HG03039 (cell line): ENCODE measurements around the gene ERC1.

Source experiments
- ATAC-seq: cut with Tn5 transposase; IDR thresholded peaks from one replicate; pipeline ENCODE4 v1.9.1; 2021; ENCODE audit warnings: mild to moderate bottlenecking, moderate library complexity; ENCODE audit not compliant: unreplicated experiment

ERC1 gene

GRCh38 chr12:1467710-1468109 is 476.7 kb downstream of the ERC1 start:
- no peak for ATAC-seq

- ATAC-seq = no peak
Observed at GRCh38 chr12:1469070-1469469, 478.0 kb downstream of the ERC1 start.

GRCh38 chr12:1470051-1470450 is 479.0 kb downstream of the ERC1 start:
- ATAC-seq = no peak

DNA sequence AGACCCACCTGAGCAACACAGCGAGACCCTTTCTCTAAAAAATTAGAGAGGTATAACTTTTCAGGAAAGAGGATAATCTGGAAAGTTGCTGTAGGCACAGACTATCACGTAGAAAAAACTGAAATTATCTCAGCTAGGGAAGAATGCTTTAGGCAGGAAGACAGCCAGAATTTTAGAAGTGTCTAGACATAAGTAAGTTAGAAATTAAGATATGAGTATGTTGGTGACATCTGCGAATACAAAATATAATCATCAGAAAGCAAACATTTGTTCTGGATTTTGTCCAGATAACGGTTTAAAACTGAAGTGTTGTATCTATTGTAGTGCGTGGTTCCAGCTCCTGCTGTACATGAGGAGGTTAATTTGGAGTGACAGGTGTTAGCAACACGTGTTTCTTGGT is 480.2 kb downstream of the ERC1 start:
- ATAC-seq = no peak

DNA sequence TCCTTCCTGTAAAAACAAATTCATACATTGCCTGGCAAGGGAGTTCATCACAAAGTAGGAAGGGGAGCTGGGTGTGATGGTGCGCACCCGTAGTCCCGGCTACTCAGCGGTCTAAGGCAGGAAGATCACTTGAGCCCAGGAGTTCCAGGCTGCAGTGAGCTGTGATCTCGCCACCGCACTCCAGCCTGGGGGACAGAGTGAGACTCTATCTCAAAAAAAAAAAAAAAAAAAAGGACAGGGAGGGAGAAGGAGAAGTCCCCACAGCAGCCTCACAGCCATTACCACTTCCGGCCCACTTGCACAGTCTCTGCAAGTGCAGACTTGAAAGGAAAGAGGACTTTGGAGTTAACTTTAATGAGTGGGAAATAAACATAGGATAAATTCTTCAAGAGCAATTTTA is 482.4 kb downstream of the ERC1 start:
- no peak for ATAC-seq

DNA sequence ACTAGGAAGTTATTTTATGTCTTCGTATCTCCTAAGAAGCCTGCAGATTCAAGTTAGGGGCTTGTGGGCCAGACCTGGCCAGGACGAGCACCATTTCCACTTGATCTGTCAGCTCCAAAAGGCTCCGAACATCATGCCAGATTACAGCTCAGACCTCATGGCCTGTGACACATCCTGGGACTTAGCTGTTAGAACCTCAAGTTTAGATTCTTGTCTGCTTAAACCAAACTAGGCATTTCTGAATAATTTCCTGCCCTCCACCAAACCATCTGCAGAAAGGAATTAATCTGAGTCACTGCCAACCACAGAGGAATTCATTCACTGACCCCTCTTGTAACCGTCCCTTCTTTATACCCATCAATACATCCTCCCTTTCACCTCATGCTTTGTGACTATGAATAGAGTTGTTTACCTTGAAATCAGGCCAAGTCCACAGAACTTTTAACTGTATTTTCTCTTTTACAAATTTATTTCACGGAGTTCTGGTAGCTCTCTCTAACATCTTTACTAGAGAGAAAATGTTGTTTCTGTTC is 483.1 kb downstream of the ERC1 start:
- ATAC-seq = no peak

- ATAC-seq = no peak
Observed at GRCh38 chr12:1474574-1475153, 483.6 kb downstream of the ERC1 start.

GRCh38 chr12:1479645-1480044 is 488.6 kb downstream of the ERC1 start:
- no peak for ATAC-seq

DNA sequence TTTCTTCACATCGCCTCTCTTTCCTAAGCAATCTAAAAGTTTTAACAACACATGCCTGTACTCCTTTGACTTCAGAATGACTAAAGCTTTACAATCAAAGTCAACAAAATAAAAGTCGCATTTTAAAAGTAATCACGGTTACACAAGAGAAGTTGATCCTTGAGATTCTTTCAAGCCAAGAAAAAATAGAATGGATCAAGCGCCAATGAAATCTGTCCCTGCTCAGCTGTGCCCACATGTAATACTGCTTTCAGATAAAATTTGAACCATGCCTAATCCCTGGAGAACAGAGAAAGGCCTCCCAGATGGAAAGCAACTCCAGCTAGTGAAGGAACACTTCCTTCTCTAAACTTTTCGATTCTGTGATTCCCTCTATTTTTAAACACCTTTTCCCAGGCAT is 490.3 kb downstream of the ERC1 start:
- no peak for ATAC-seq

DNA sequence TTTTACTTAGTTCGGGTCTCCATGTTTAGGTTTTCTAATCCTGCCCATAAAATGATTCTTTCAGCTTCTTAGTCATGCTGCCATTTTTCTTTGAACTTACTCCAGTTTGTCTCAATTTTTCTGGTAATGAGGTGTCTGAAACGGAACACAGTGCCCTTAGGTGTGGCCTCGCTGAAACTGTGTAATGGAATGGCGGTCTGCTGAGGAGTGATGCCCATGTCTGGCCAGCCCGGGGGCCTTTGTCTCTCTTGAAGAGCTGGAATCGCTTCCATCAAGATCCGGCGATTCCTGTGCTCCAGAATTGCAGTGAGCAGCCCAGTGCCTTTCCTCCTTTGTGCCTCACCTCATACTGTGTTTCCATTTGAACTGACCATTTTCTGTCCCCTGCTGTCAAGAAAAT is 490.9 kb downstream of the ERC1 start:
- ATAC-seq = no peak

DNA sequence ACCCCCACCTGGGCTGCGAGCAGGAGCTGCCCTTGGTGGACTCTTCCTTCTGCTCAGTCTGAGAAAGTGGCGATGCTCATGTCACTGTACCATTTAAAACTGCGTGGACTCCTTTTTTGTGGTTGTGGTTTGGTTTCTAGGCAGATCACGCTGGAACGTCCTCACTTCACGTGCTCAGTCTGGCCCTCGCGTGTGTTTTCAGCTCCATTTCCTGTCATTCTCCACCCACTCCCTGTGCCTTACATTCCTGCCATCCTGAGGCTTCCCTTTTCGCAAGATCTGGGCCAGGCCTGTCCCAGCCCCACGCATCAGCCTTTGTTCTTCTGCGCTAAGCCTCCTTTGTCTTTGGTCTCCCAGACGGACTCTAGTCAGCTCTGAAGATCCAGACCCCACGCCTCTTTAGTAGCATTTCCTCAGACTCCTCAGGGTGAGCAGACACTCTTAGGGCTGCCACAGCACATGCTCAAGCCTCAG is 497.9 kb downstream of the ERC1 start:
- ATAC-seq = no peak

DNA sequence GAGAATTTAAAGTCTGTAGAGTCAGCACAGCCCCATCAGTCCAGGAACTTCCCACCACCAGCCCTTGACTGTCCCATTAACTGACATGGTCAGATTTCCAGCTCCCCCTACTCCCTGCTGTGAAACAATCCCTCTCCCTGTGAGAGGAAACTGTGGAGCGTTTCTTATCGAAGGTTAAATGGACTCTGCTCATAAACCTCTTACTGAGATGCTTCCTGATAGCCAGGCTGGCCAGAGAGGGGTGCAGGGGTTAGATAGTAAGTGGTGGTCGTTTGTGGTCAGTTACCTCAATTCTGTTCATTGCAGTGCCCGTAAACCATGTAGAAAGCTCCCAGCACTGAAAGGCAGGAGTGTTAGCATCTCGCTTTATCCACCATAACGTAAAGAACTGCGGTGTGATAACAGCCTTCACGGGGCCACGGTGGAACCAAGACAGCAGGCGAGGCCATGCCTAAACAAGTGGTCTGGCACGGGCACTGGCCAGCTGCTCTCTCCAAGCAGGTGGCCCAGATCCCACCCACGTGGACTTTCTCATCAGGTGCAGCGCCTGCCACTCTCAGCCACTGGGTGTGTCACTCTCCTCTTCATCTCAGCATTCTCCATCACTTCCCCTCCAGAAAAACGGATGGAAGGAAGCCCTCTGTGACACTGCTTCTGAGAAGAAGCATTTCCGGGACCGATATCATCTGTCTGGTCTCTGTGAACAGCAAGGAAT is 501.1 kb downstream of the ERC1 start:
- no peak for ATAC-seq

GRCh38 chr12:1493781-1494565 is 502.9 kb downstream of the ERC1 start:
- ATAC-seq = no peak

DNA sequence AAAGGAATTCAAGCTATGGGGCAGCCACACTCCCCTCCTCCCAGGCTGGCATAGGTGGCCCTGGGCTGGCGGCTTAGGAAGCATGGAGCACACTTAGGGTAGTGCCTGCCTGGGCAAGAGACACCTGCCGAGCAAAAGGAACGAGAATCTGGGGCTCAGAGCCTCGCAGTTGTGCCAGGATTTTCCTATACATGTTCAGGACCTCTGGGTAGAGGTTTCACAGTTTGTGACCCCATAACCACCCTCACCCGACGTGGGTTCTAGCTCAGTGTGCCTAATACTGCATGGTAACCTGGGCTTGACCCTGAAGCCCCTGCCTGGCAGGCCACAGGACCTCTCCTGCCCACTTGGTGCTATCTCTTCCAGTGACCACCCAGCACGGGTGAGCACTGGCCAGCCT is 503.8 kb downstream of the ERC1 start:
- ATAC-seq = no peak

- ATAC-seq = no peak
Observed at GRCh38 chr12:1496162-1496900, 505.3 kb downstream of the ERC1 start.

- ATAC-seq = no peak
Observed at GRCh38 chr12:1497161-1497560, 506.1 kb downstream of the ERC1 start.

- ATAC-seq = no peak
Observed at GRCh38 chr12:1498199-1498740, 507.2 kb downstream of the ERC1 start.

GRCh38 chr12:1499351-1499750 is 508.3 kb downstream of the ERC1 start:
- no peak for ATAC-seq

- ATAC-seq = no peak
Observed at GRCh38 chr12:1500095-1500801, 509.2 kb downstream of the ERC1 start.

DNA sequence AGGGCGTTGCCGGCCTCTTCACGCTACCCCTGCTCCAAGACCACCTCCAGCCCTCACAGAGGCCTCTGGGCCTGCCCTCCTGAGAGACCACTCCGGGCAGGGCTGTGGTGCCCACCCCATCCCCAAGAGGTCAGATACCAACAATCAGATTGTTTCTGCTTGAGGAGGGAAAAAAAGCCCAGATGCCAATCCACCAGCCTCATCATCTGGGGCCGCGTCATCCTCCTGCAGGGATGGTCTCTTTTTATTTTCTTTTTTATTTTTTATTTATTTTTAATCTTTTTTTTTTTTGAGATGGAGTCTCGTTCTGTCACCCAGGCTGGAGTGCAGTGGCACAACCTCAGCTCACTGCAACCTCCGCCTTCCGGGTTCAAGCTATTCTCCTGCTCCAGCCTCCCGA is 510.0 kb downstream of the ERC1 start:
- no peak for ATAC-seq
